Ramos (cell line): ENCODE measurements around the gene CDX1.

ENCODE experiments used
- in situ Hi-C: fragments of 300-500 bp; cut with MboI; formaldehyde crosslinking; loops from one replicate; pipeline ENCODE4 v1.14.3; 2022; ENCODE audit warnings: low sequenced_read_pairs; ENCODE audit not compliant: unreplicated experiment

The CDX1 gene

DNA sequence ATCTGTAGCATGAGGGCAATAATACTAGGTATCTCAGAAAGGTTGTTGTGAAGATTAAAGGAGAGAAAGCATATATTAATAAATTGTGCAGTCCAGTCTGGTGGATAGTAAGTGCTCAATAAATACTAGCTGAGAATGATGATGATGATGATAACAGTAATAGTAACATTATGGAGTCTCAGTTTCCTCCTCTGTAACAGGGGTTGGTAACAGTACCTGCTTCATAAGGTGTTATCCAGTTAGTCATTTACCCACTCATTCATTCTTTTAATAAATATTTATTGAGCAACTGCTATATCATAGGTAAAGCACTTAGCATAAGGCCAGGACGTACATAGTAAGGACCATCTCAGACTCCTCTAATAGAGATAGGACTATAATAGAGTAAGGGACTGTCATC lies 30.9 kb downstream of the CDX1 start:
- in situ Hi-C loops: no loop called here

DNA sequence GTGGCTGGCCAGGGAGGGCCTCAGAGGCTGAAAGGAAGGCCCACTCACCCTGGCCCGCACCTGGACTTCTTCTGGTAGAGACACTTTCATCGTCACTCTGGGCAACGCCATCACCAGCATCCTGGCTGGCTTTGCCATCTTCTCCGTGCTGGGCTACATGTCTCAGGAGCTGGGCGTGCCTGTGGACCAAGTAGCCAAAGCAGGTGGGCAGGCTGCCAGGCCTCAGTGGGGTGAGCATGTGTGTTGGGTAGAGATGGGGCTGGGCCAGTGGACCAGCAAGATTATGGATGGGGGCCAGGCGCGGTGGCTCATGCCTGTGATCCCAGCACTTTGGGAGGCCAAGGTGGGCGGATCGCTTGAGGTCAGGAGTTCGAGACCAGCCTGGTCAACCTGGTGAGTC lies 35.9 kb downstream of the CDX1 start:
- in situ Hi-C loops: no loop called here

DNA sequence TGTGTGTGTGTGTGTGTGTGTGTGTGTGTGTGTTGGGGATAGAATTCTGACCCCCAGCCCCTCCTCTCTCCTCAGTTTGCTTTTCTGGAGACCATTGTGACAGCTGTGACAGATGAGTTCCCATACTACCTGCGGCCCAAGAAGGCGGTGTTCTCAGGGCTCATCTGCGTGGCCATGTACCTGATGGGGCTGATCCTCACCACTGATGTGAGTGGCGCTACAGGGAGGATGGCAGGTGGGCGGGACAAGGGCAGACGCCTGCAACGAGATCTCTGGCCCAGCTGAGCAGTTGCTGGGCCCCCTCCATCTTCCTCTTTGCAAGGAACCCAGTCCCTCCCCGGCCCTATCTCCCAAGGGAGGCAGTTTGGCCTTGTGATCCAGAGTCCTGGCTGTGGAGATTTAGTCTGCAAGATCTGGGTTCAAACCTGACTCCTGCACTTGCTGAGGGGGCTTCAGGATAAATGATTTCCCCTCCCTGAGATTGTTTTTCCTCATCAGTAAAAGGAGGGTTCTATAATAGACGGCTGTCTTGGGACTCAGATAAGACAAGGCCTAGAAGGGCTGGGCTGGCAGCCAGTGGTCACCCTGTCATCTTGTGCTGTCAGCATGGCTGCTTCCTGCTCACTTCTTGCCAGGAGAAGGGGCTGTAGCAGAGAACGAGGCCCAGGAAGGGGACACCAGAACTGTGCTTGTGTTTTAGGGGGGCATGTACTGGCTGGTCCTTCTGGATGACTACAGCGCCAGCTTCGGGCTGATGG lies 37.4 kb downstream of the CDX1 start:
- in situ Hi-C loops: no loop called here

DNA sequence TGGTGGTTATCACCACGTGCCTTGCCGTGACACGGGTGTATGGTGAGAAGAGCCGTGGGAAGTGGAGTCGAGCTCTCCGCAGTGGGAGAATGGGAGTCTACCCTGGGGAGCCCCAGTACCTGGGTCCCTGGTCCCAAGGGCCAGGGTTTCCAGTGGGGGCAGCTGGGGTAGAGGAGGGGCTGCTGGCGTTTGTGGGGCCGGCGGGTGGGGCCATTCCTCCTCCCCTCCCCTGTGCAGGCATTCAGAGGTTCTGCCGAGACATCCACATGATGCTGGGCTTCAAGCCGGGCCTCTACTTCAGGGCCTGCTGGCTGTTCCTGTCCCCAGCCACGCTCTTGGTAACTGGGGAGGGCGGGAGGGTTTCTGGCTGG lies 38.0 kb downstream of the CDX1 start:
- in situ Hi-C loops: no loop called here

DNA sequence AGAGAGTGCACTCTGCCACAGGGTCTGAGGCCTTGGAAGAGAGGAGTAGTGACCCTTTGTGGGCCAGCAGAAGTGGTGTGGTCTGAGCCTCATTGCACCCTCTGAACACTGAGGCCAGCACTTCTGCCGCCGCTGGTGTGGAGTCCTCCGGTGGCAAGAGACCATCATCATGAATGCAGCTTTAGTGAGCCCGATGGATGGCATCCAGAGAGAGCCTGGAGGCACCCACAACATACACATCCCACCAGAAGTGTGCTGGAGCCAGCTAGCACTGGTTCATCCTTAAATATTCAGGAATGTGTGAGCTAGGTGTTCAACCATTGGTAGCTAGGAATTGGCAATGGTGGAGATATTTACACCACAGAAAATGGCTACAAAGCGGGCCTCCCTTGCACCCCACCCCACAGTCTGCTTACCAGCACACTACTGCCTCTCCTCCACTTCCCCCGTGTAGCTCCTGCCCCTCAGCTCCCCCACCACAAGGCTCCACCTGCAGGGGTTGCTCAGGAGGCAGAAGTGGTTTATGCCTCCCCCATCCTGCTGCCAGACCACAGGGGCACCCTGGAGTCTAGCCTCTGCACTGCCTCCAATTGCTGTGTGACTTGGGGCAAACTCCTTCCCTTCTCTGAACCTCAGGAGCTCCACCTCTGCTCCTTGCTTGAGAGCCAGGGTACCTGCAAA lies 39.7 kb downstream of the CDX1 start:
- in situ Hi-C loops: no loop called here

GRCh38 chr5:150206779-150207115 lies 40.2 kb downstream of the CDX1 start:
- in situ Hi-C loops: no loop called here

- in situ Hi-C loops: no loop called here
Observed at GRCh38 chr5:150208187-150209098, 41.9 kb downstream of the CDX1 start.

- in situ Hi-C loops: no loop called here
Observed at GRCh38 chr5:150209099-150209635, 42.6 kb downstream of the CDX1 start.

GRCh38 chr5:150210644-150211043 lies 44.1 kb downstream of the CDX1 start:
- in situ Hi-C loops: no loop called here

DNA sequence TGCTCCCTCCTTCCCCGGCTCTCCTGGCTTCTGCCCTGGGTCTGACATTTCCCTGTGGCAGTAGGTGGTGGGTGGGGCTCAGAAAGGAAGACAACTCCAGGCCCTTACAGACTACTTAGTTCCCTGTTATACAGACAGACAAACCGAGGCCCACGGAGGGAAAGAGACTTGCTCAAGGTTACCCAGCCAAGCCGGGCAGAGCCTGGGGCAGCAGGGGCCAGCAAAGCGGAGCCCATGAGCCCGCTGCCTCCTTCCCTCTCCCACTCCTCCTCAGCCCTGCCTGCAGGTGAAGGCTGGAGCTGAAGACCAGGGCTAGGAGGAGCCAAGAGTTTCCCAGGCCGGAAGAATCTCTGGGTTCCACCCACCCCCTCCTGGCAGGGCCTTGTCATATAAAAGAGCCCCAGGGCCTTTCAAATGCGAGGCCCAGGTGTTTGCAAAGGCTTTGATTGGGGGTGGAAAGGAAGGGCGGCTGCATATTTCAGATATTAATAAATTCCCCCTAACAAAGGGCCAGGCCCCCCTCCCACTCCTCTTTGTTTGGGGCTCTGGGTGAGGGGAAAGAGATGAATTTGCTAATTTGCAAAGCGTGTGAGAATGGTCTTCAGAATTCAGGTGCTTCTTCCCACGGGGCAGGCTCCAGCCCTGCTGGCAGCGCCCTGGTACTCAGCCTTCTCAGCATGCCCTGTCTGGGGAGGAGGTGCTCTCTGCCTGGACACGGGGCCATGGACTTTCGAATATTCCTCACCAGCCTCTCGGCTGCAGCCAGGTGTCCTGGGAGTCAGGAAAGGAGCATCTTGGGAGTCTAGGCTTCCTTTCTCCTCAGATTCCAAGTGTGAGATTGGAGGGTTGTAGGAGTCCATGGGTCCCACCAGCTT lies 44.8 kb downstream of the CDX1 start:
- in situ Hi-C loops: no loop called here

DNA sequence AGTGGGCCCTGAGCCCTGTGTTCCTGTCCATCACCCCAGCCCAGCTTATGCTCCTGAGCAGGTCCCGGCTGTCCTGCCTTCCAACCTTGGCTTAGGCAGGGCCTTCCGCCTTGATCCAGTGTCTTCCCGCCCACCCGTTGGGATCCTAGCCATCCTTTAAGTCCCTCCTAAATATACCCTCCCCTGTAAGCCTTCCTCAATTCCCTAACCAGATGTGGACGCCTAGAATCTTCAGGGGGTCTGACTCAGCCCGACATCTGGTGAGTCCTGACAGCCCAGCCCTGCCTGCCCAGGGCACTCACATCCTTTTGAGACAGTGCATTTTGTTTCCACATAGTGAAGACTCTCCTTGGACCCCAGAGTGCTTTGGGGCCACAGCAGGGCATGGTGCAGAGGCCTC lies 47.0 kb downstream of the CDX1 start:
- in situ Hi-C loops: no loop called here

GRCh38 chr5:150214289-150214688 lies 47.7 kb downstream of the CDX1 start:
- in situ Hi-C loops: no loop called here

DNA sequence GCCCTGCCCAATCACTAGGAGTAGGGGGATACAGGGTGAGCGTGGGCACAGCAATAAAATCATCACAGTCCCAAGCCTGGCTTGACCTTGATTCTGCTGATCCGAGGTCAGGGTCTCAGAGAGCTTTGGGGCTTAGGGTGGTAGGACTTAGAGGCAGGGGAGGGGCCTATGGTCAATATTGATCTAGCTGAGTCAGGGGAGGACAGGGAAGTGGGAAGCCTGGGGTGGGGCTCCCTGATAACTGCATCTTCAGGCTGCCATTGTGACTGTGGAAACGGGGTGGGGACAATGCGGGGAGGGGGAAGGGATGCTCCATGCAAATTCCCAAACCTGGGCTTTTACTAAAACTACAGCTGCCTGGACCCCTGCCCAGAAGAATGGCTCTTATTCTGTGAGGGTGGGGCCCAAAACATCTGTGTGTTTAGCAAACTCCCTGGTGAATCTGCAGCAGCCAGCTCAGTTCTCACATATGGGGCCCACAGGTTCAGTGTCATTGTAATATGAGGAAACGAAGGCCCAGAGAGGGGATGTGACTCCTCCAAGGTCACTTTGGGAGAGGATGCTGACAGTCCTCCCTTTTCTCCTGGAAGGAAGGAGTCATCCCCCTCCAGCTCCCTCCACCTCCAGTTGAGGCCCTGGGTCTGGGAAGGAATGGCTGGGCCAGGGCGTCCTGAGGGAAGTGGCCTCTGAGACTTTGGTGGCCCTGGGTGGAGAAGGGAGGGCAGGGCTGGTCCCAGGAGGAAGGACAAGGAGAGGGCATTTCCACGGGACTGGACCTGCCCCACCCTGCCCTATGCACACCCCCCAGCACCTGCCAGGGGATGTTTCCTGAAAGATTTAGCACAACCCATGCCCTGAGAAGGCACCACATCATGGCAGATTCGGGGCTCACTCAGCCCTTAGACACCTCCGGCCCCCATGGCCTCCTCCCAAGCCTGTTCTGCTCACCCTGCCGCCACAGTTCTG lies 49.7 kb downstream of the CDX1 start:
- in situ Hi-C loops: no loop called here

DNA sequence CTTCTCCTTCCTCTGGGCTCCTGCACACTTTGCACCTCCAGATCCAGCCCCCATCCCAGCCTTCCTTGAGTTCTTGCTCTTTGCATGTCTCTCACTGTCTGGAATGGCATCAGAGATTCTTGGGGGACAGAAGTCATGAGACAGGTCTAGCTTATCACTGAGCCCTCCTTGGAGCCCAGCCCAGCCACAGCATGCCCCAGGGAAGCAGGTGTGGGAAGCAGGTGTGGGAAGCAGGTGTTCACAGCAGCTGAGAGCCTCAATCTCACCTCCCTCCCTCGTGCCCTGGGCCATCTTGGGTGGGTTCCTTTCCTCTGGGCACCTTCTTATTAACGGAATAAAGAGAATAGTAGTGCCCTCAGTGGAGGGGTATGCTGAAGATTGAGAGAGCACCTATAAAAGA lies 50.5 kb downstream of the CDX1 start:
- in situ Hi-C loops: no loop called here

- in situ Hi-C loops: no loop called here
Observed at GRCh38 chr5:150217873-150218692, 51.5 kb downstream of the CDX1 start.

GRCh38 chr5:150218693-150219035 lies 52.1 kb downstream of the CDX1 start:
- in situ Hi-C loops: no loop called here

GRCh38 chr5:150219142-150219541 lies 52.6 kb downstream of the CDX1 start:
- in situ Hi-C loops: no loop called here

GRCh38 chr5:150219861-150220260 lies 53.3 kb downstream of the CDX1 start:
- in situ Hi-C loops: no loop called here
